ENCODE data around the gene MEGF6. TPM values are rescaled to one million over a fixed set of nuclear protein-coding genes. Genes with fewer than 3 reads are reported as not detected.

Gene MEGF6
- total RNA-seq, 1 donor = 102 TPM

DNA sequence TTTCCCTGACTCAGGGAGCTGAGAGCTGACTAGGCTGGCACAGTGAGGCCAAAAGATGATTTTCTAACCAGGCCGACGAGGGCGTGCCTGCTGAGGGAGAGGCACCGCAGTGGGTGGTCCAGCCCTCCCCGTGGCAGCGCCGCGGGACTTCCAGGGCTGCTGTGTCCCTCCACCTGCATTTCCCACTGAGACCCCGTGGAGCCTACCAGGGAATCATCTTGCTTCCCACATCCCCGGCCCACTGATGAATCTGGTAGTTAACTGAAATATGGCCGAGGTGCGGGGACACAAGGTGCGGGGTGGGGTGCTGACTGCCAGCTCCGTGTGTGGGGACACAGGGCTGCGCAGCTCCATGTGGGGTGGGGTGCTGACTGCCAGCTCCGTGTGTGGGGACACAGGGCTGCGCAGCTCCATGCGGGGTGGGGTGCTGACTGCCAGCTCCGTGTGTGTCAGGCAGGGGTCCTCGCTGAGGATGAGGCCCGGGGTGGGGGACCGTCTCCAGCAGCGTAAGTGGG, 28.1 kb upstream of the MEGF6 start:
- no peak for DNase-seq (ENCODE audit: low read depth)
- H3K4me3 ChIP-seq (ENCODE audit: low read depth, low read length) = no peak overlapping the region
- TF ChIP-seq, protein P1, sequence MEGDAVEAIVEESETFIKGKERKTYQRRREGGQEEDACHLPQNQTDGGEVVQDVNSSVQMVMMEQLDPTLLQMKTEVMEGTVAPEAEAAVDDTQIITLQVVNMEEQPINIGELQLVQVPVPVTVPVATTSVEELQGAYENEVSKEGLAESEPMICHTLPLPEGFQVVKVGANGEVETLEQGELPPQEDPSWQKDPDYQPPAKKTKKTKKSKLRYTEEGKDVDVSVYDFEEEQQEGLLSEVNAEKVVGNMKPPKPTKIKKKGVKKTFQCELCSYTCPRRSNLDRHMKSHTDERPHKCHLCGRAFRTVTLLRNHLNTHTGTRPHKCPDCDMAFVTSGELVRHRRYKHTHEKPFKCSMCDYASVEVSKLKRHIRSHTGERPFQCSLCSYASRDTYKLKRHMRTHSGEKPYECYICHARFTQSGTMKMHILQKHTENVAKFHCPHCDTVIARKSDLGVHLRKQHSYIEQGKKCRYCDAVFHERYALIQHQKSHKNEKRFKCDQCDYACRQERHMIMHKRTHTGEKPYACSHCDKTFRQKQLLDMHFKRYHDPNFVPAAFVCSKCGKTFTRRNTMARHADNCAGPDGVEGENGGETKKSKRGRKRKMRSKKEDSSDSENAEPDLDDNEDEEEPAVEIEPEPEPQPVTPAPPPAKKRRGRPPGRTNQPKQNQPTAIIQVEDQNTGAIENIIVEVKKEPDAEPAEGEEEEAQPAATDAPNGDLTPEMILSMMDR (IDR thresholded peaks at IDR 0.05; ENCODE audit: insufficient read depth, low read length) = no peak

DNA sequence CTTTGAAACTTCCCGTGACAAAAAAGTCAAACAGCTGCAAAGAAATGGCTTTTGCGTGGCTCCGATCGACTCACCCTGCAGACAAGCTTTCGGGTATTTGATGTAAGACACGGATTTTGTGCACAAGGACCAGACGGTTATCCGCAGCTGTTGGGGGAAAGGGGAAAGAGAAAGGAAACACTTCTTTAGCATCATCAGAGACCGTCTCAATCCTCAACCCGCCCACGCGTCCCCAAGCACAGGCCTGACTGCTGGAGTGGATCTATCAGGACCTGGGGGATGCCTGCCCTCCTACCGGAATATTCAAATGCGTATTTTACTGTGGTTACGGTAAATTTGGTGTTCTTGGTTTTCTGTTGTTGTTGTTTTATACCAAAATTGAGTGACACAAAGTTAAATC, 27.4 kb upstream of the MEGF6 start:
- TF ChIP-seq, protein P1 (IDR thresholded peaks at IDR 0.05; ENCODE audit: insufficient read depth, low read length) = no peak

DNA sequence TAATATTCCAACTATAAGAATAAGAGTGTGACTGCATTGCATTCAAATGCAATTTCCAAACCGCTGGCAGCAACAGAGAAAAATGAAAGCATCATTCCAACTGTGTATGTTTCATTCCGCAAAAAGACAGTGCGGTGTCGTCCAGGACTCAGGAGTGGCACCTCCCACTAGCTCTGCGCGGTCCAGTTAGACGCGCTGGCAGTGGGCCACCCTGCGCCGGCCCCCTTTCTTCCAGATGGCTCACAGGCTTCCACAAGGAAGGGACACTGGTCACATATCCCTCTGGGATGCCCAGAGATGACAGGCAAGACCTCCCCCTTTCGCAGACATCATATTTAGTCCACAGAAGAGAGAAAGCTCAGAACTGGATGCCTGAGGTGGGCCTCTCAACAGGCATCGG, 26.7 kb upstream of the MEGF6 start:
- TF ChIP-seq, protein P1 (IDR thresholded peaks at IDR 0.05; ENCODE audit: insufficient read depth, low read length) = no peak
- DNase-seq (ENCODE audit: low read depth) = no peak

More for the DNA sequence above, 27.4 kb upstream of the MEGF6 start:
- DNase-seq (ENCODE audit: low read depth) = no peak
- no peak overlapping the region for H3K4me3 ChIP-seq (ENCODE audit: low read depth, low read length)

DNA sequence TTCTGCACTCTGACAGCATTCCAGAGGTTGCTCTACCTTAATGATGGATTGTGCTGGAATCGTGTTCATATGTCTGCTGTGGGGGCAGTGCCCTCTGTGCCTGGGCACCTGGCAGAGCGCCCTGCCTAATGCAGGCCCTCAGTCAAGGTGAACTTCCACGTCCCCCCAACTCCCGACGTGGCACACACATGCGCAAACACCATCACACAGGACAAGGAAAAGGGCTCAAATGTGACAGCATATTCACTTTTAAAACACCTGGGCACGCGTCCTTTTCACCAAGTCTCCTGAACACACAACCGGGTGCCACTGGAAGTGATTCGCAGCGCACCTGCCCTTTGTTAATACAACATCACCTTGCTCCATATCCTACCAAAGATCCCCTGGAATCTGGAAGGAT, 25.2 kb upstream of the MEGF6 start:
- no peak for DNase-seq (ENCODE audit: low read depth)
- no peak overlapping the region for H3K4me3 ChIP-seq (ENCODE audit: low read depth, low read length)
- TF ChIP-seq, protein P1 (IDR thresholded peaks at IDR 0.05; ENCODE audit: insufficient read depth, low read length) = no peak

More for the DNA sequence above, 26.7 kb upstream of the MEGF6 start:
- H3K4me3 ChIP-seq (ENCODE audit: low read depth, low read length) = no peak overlapping the region

DNA sequence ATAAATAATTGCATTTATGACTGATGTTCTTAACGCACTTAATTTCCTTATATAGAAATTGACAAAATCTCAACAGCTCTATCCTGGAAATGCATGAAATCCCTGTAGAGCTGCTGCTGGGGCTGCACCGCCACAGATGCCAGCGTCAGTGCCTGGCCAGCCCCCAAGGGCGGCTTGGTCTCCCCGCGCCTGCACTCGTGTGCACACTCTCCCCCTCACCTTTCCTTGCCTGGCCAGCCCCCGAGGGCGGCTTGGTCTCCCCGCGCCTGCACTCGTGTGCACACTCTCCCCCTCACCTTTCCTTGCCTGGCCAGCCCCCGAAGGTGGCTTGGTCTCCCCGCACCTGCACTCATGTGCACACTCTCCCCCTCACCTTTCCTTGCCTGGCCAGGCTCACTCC, 24.8 kb upstream of the MEGF6 start:
- TF ChIP-seq, protein P1 (IDR thresholded peaks at IDR 0.05; ENCODE audit: insufficient read depth, low read length) = no peak
- H3K4me3 ChIP-seq (ENCODE audit: low read depth, low read length) = no peak overlapping the region
- DNase-seq (ENCODE audit: low read depth) = no peak

DNA sequence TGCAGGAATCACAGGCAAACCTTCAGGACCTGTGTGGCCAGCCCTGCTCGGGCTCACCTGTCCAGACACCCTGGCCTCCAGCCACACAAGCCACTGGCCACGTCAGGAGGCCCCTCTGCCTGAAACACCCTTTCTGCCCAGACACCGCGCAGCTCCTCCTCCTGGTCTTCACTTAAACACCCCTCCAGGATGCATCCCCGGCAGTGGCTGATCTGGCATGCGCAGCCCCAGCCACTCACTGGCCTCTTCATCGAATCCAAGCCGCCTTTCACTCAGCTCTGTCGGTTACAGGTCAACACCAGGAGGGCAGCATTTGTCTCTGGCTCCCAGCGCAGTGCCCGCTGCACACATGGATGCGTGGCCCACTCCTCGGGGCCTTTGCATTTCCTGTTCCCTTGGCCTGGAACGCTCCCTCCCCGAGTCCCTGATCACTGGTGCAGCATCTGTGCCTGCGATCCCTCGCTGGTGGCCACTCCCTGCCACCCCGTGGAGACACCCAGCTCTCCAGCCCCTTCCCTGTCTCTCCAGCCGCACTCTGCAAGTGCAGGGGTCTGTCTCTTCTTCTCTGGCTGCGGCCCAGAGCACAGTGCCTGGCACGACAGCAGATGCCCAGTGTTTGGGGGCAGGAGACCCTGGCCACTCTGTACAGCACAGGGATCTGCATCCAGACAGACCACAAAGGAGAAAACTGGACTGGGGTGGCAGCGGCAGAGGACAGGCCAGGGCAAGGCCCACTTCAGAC, 22.9 kb upstream of the MEGF6 start:
- TF ChIP-seq, protein P1 (IDR thresholded peaks at IDR 0.05; ENCODE audit: insufficient read depth, low read length) = no peak
- no peak overlapping the region for H3K4me3 ChIP-seq (ENCODE audit: low read depth, low read length)
- DNase-seq (ENCODE audit: low read depth) = no peak
